KMS-11 (cell line): ENCODE data around the gene CDKN2B-AS1.

Experiments used
- H2AFZ ChIP-seq: fragments of 200-600 bp; sonication (generic); 2 replicates; pipeline ENCODE4 v1.6.1; 2016; ENCODE audit warnings: antibody characterized with exemption, mixed run types, low read depth
- H3K27ac ChIP-seq: fragments of 200-600 bp; sonication (generic); 2 replicates; pipeline ENCODE4 v1.6.1; 2016; ENCODE audit warnings: mild to moderate bottlenecking, mixed run types
- H3K27me3 ChIP-seq: fragments of 200-600 bp; sonication (generic); 2 replicates; pipeline ENCODE4 v1.6.1; 2017; ENCODE audit warnings: mild to moderate bottlenecking, low read depth, mixed run types, moderate library complexity; ENCODE audit not compliant: insufficient read depth
- H3K36me3 ChIP-seq: fragments of 200-600 bp; sonication (generic); 2 replicates; pipeline ENCODE4 v1.6.1; 2017; ENCODE audit warnings: mild to moderate bottlenecking, mixed run types; ENCODE audit not compliant: insufficient read depth
- H3K4me1 ChIP-seq: fragments of 200-600 bp; sonication (generic); 2 replicates; pipeline ENCODE4 v1.6.1; 2016; ENCODE audit warnings: mild to moderate bottlenecking, low read depth, mixed run types; ENCODE audit not compliant: poor library complexity, severe bottlenecking
- H3K4me2 ChIP-seq: fragments of 200-600 bp; sonication (generic); 2 replicates; pipeline ENCODE4 v1.7.0; 2016; ENCODE audit warnings: mild to moderate bottlenecking, mixed run types
- H3K4me3 ChIP-seq: fragments of 200-600 bp; sonication (generic); IDR thresholded peaks from 2 replicates; pipeline ENCODE4 v1.6.1; 2017; ENCODE audit warnings: low read depth, low read length, mixed read lengths; ENCODE audit not compliant: insufficient read depth
- H3K79me2 ChIP-seq: fragments of 200-600 bp; sonication (generic); 2 replicates; pipeline ENCODE4 v1.6.1; 2016; ENCODE audit warnings: low read depth, mixed run types; ENCODE audit not compliant: insufficient read depth
- H3K9ac ChIP-seq: fragments of 200-600 bp; sonication (generic); 2 replicates; pipeline ENCODE4 v1.6.1; 2016; ENCODE audit warnings: mild to moderate bottlenecking, mixed run types
- H4K20me1 ChIP-seq: fragments of 200-600 bp; sonication (generic); 2 replicates; pipeline ENCODE4 v1.6.1; 2016; ENCODE audit warnings: mild to moderate bottlenecking, mixed run types; ENCODE audit not compliant: insufficient read depth
- TF ChIP-seq, protein P1 (sequence below): fragments of 200-600 bp; sonication (generic); conservative IDR thresholded peaks from 2 replicates; pipeline ENCODE4 v1.6.1; 2017; ENCODE audit warnings: low read depth, mild to moderate bottlenecking, antibody characterized with exemption, low read length, moderate library complexity, mixed read lengths

CDKN2B-AS1 gene

DNA sequence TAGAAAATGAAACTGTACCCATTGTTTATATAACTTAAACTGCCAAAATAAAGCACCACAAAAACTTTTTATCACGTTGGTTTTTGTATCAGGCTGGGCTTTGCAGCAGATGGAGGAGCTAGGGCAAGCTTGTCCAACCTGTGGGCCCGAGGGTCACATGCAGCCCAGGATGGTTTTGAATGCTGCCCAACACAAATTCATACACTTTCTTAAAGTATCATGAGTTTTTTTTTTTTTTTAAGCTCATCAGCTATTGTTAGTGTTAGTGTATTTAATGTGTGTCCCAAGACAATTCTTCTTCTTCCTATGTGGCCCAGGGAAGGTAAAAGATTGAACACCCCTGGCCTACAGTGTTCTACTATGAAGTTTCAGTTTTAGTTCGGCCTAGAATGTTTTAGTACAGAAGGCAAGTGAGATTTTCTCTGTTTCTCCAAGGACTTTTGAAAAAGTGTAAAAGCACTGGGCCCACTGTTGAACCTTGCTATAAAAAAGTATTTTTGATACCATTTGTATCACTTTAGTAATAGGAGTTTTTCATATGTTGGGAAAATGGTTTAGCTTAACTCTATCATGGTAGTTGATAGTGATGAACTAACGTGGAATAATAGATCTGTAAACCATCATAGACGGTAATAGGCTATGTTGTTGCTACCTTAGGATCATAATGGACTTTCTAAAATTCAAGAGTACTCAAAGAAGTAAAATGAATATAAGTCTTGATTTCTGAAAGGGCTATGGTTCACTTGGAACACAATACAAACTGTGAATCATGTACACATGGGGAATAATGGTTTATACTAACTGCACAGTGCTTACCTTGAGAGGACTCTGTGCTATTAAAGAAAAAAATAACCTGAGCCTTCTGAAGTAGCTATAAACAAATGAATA is 3.3 kb upstream of the CDKN2B-AS1 start:
- H3K4me1 ChIP-seq = peaks cover 35% of the 10 kb centered on the region
- peak overlapping the region; percentile 99 for H3K9ac ChIP-seq
- H4K20me1 ChIP-seq = peaks cover 10% of the 10 kb centered on the region; the same call in 1 of the 2 replicates
- H3K27ac ChIP-seq = peak overlapping the region; percentile 99
- H3K4me2 ChIP-seq = peak overlapping the region; percentile 94
- H3K79me2 ChIP-seq = peaks cover 90% of the 10 kb centered on the region
- H2AFZ ChIP-seq = no peak overlapping the region
- peaks cover 17% of the 10 kb centered on the region; the same call in 1 of the 2 replicates for H3K36me3 ChIP-seq
- no peak overlapping the region for H3K4me3 ChIP-seq
- H3K27me3 ChIP-seq = no peaks in the 10 kb centered on the region
- TF ChIP-seq, protein P1, sequence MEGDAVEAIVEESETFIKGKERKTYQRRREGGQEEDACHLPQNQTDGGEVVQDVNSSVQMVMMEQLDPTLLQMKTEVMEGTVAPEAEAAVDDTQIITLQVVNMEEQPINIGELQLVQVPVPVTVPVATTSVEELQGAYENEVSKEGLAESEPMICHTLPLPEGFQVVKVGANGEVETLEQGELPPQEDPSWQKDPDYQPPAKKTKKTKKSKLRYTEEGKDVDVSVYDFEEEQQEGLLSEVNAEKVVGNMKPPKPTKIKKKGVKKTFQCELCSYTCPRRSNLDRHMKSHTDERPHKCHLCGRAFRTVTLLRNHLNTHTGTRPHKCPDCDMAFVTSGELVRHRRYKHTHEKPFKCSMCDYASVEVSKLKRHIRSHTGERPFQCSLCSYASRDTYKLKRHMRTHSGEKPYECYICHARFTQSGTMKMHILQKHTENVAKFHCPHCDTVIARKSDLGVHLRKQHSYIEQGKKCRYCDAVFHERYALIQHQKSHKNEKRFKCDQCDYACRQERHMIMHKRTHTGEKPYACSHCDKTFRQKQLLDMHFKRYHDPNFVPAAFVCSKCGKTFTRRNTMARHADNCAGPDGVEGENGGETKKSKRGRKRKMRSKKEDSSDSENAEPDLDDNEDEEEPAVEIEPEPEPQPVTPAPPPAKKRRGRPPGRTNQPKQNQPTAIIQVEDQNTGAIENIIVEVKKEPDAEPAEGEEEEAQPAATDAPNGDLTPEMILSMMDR = no peak

DNA sequence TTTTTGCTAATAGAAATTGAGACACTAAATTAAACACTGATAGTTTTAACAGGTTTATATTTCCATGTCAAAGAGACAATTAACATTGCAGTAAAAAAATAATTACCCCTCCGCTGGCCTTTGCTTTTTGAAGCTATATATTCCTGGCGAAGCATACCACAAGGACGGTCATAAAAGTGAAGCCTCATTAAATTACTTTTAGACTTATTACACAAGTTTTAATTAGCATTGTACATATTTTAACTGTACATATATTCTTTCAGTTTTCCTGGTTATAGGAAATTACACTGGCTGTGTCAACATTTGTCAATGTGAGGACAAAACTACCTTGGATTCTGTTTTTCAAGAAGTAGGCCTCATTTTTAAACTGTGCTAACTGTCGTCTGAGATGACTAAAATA is 1.6 kb upstream of the CDKN2B-AS1 start:
- Histone ChIP-seq H3K27me3 (no peaks in the 10 kb centered on the region), H4K20me1 (peaks cover 10% of the 10 kb centered on the region; the same call in 1 of the 2 replicates), H3K79me2 (peaks cover 90% of the 10 kb centered on the region), H3K36me3 (peaks cover 17% of the 10 kb centered on the region; the same call in 1 of the 2 replicates), H3K27ac (peak overlapping the region; percentile 99), H3K9ac (peak overlapping the region; percentile 99), H3K4me3 (no peak overlapping the region), H3K4me1 (peaks cover 40% of the 10 kb centered on the region), H3K4me2 (peak overlapping the region; percentile 94), H2AFZ (no peak overlapping the region)
- TF ChIP-seq, protein P1 = no peak

DNA sequence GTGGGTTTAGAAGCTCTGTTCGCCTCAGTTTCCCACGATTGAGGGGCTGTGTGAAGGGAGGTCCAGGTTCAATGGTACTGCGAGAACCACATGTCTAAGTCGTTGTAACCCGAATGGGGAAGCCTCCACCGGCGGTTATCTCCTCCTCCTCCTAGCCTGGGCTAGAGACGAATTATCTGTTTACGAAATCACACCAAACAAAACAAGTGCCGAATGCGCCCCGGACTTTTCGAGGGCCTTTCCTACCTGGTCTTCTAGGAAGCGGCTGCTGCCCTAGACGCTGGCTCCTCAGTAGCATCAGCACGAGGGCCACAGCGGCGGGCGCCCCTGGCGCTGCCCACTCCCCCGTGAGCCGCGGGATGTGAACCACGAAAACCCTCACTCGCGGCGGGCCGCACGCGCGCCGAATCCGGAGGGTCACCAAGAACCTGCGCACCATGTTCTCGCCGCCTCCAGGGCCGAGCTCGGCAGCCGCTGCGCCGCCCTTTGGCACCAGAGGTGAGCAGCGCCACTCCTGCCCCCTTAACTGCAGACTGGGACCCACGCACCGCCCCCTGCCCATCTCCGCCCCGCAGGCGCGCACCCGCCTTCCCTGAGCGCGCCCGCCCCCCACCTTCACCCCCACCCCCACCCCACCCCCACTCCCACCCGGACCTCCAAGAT is 567 bp upstream of the CDKN2B-AS1 start, which contains the start of gene CDKN2A:
CDKN2A (minus strand) TSS at position 500 of the 663 bp plus-strand sequence.
- peak within 1 kb of the TSS; percentile 99 for H3K9ac ChIP-seq
- H3K36me3 ChIP-seq = peaks cover 17% of the 10 kb centered on the region; the same call in 1 of the 2 replicates
- H3K4me1 ChIP-seq = peaks cover 40% of the 10 kb centered on the region
- TF ChIP-seq, protein P1 = no peak
- 0 out of 2 replicates have a peak, but pooled peaks cover 10% of the 10 kb centered on the region for H4K20me1 ChIP-seq
- H2AFZ ChIP-seq = peak within 1 kb of the TSS; percentile 58
- peaks cover 89% of the 10 kb centered on the region for H3K79me2 ChIP-seq
- no peak within 1 kb of the TSS for H3K4me3 ChIP-seq
- peak within 1 kb of the TSS; percentile 94 for H3K4me2 ChIP-seq
- peak within 1 kb of the TSS; percentile 99 for H3K27ac ChIP-seq
- H3K27me3 ChIP-seq = no peaks in the 10 kb centered on the region

DNA sequence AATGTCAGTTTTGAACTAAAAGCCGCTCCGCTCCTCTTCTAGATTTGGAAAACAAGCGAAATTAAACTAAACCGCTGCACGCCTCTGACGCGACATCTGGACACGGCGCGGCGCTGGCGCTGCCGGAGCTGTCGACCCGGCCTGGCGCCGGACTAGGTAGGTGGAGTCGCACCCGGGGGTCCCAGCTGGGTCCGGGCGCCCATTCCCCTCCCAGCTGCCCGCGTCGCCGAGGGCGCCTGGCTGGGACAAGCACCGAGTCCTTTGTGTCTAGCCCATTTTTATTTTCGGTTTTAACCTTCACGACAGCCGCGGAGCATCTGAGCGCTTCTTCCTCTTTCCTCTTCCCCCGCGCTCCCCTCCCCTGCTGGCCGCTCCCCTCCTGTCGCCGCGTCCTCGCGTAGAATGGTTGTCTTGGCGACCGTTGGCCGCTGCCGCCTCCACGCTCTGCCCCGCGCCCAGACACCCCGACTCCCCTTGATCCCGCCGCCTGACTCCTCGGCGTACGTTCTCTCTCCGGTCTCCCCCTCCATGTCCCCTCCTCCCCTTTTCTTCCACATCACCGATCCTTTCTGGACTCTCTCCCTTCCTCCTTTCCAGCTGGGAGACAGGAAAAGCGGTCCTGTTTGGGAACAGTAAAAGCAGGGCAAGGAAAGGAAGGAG is 545 bp downstream of the CDKN2B-AS1 start:
- Histone ChIP-seq H3K79me2 (peaks cover 87% of the 10 kb centered on the region), H4K20me1 (0 out of 2 replicates have a peak, but pooled peaks cover 10% of the 10 kb centered on the region), H3K9ac (peak overlapping the region; percentile 99), H2AFZ (peak overlapping the region; percentile 58), H3K27ac (peak overlapping the region; percentile 99), H3K36me3 (peaks cover 14% of the 10 kb centered on the region; the same call in 1 of the 2 replicates), H3K27me3 (no peaks in the 10 kb centered on the region), H3K4me3 (no peak overlapping the region), H3K4me2 (peak overlapping the region; percentile 92), H3K4me1 (peaks cover 41% of the 10 kb centered on the region)
- TF ChIP-seq, protein P1 = 0 out of 2 replicates have a peak, but pooled peaks have one; percentile 9
